Right lobe of liver (tissue), 6 donors: Measurements from ENCODE around the gene VRK2. TPM values are rescaled to one million over a fixed set of nuclear protein-coding genes. Genes with fewer than 3 reads are reported as not detected.
"Not testable (repeated sequence)": the region's sequence is repeated elsewhere in the genome, so short reads cannot be mapped to it uniquely, and the experiment has no call there.

ENCODE experiments used
- ATAC-seq, 4 donors: fragments of 200-7000 bp; cut with Tn5 transposase; one replicate each; pipeline ENCODE4 v1.9.1; 2020; ENCODE audit warnings: mild to moderate bottlenecking in 4 of 4, moderate library complexity in 4 of 4
- DNase-seq, 3 donors: peaks; one replicate each; pipeline ENCODE4 v3.0.0-alpha.2; 2020
- H3K27ac ChIP-seq, 3 donors: fragments of 200-600 bp; one replicate each; pipeline ENCODE4 v1.8.0; 2022
- H3K27me3 ChIP-seq, 2 donors: fragments of 200-600 bp; one replicate each; pipeline ENCODE4 v1.8.0; 2022
- H3K36me3 ChIP-seq, 4 donors: fragments of 200-600 bp; sonication (generic) in 1 of 4; one replicate each; pipeline versions ENCODE4 v1.5.1 to v1.8.0; 2017 to 2022; ENCODE audit warnings: control low read depth in 1 of 4
- H3K4me1 ChIP-seq, 4 donors: fragments of 200-600 bp; sonication (generic) in 1 of 4; one replicate each; pipeline versions ENCODE4 v1.5.1 to v1.8.0; 2017 to 2022; ENCODE audit warnings: control low read depth in 1 of 4
- H3K4me3 ChIP-seq, 3 donors: fragments of 200-600 bp; one replicate each; pipeline ENCODE4 v1.8.0; 2022
- H3K9me3 ChIP-seq, 4 donors: fragments of 200-600 bp; sonication (generic) in 1 of 4; one replicate each; pipeline versions ENCODE4 v1.5.1 to v1.8.0; 2017 to 2022; ENCODE audit warnings: control low read depth in 1 of 4
- CTCF ChIP-seq, 4 donors: fragments of 200-600 bp in 3 of 4; fragments of 450-650 bp in 1 of 4; IDR thresholded peaks; one replicate each; pipeline versions ENCODE4 v1.5.1 to v1.8.0; 2016 to 2022; ENCODE audit warnings: antibody characterized with exemption in 4 of 4, mild to moderate bottlenecking in 2 of 4
- POLR2A ChIP-seq: fragments of 450-650 bp; IDR thresholded peaks from one replicate; pipeline ENCODE4 v1.6.1; 2017; ENCODE audit warnings: antibody characterized with exemption, mild to moderate bottlenecking
- WGBS: methylation state at CpG from one replicate; pipeline ENCODE4 v1.1.6; 2018; ENCODE audit warnings: low coverage, low lambda C conversion rate; ENCODE audit not compliant: insufficient coverage; ENCODE audit errors: missing lambda C conversion rate; 5-methylcytosine and 5-hydroxymethylcytosine counted together
- intact Hi-C, 2 donors: fragments of 100-400 bp; cut with DNase I; formaldehyde crosslinking; loops; one replicate each; pipeline versions ENCODE4 v1.11.2 to v1.14.1; 2022
- total RNA-seq, 6 experiments: library from RNA; depleted of rRNA in 2 of 6; stranded (reverse); fragments of >200 nt in 2 of 6; fragmentation: NEBNext Ultra II Directional in 3 of 6; extraction: Animal tissue kit (Norgen Biotek cat#: 25700) in 3 of 6; gene quantifications; one replicate each; pipeline versions ENCODE4 v1.1.0 to v1.2.4, GENCODE V29; 2016 to 2023
- donor health status: DM: no; HTN: yes; CAD: no.
- donor health status: DM: no; HTN: no; CAD: no.
- donor health status: DM: no; HTN: no; CAD: no.
- donor health status: DM: no; HTN: yes; CAD: no.
- donor health status: DM: no; HTN: yes; CAD: no.

Gene VRK2
- total RNA-seq, 6 experiments from 2014 or later, result 7.7 to 13.0 (median 10.2) TPM

- H3K9me3 ChIP-seq, result no peaks in the 10 kb centered on the region
- intact Hi-C loops, result no loop called here
- 67% methylated on average over 1 of the region's 1 CpG for WGBS
- ATAC-seq, result no peak
- H3K4me3 ChIP-seq, result no peak overlapping the region
- no peak overlapping the region for H3K27ac ChIP-seq
- no peak for DNase-seq
- H3K4me1 ChIP-seq, result no peaks in the 10 kb centered on the region
- H3K27me3 ChIP-seq, result no peaks in the 10 kb centered on the region
- H3K36me3 ChIP-seq, result no peaks in the 10 kb centered on the region
- no peak for TF ChIP-seq CTCF (IDR thresholded peaks at IDR 0.05)
- no peak for TF ChIP-seq POLR2A
Measured at GRCh38 chr2:58072102-58072501, 25.5 kb downstream of the VRK2 start.

DNA sequence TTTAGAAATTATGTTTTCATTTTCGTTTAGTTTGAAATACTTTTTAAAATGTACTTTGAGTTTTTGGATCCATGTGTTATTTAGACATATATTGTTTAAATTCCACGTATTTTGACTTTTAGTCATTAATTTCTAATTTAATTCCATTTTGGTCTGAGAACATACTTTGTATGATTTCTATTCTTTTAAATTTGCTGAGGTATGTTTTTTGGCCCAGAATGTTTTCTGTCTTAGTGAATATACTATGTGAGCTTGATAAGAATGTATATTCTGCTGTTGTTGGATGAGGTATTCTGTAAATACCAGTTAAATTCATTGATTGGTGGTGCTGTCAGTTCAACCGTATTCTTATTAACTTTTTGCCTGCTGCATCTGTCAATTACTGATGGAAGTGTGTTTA, 26.4 kb downstream of the VRK2 start:
- no peak overlapping the region for H3K4me3 ChIP-seq
- 98% methylated on average over 3 of the region's 3 CpGs for WGBS

DNA sequence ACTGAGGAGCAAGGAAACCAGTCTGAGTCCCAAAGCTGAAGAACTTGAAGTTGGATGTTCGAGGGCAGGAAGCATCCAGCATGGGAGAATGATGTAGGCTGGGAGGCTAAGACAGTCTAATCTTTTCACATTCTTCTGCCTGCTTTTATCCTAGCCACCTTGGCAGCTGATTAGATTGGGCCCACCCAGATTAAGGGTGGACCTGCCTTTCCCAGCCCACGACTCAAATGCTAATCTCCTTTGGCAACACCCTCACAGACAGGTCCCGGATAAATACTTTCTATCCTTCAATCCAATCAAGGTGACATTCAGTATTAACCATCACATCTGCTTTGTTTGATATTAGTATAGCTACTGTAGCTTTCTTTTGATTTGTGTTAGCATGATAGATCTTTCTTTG, 27.1 kb downstream of the VRK2 start:
- ATAC-seq, result no peak
- Histone ChIP-seq H3K27me3 (no peaks in the 10 kb centered on the region), H3K4me3 (no peak overlapping the region), H3K27ac (no peak overlapping the region), H3K9me3 (no peaks in the 10 kb centered on the region), H3K4me1 (no peaks in the 10 kb centered on the region), H3K36me3 (no peaks in the 10 kb centered on the region)
- WGBS, result 96% methylated on average over 2 of the region's 3 CpGs
- no peak for DNase-seq
- intact Hi-C loops, result no loop called here
- TF ChIP-seq CTCF (IDR thresholded peaks at IDR 0.05), result no peak

More for the DNA sequence above, 26.4 kb downstream of the VRK2 start:
- no peak for DNase-seq
- H3K27me3 ChIP-seq, result no peaks in the 10 kb centered on the region
- intact Hi-C loops, result no loop called here
- no peaks in the 10 kb centered on the region for H3K9me3 ChIP-seq
- no peaks in the 10 kb centered on the region for H3K36me3 ChIP-seq
- H3K27ac ChIP-seq, result no peak overlapping the region
- ATAC-seq, result no peak
- TF ChIP-seq POLR2A, result no peak
- no peak for TF ChIP-seq CTCF (IDR thresholded peaks at IDR 0.05)
- H3K4me1 ChIP-seq, result no peaks in the 10 kb centered on the region

- DNase-seq, result no peak
- TF ChIP-seq CTCF (IDR thresholded peaks at IDR 0.05) (no peak), POLR2A (no peak)
Measured at GRCh38 chr2:58081000-58081399, 34.4 kb downstream of the VRK2 start.

DNA sequence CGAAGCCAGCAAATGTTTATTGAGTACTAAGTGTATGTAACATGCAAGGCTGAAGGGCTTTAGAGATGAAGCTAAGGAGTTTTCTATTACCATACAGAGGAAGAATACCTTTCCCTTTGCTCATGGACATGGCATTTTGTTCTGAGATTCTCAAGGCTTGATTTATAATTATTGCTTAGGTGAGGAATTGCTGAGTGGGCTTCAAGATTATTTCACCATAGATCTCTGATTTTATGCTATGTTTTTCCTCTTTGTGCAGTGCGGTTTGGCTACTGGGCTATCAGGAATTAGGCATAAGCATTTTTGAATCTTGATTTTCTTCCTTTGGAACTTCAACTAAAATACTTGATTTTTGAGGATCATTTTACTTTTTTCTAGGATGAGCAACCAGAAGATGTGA, 42.5 kb downstream of the VRK2 start:
- peaks cover 0 to 17% (median 2%) of the 10 kb centered on the region in 4 donors for H3K36me3 ChIP-seq
- no peaks in the 10 kb centered on the region for H3K4me1 ChIP-seq
- 93% methylated on average over 2 of the region's 2 CpGs for WGBS
- H3K9me3 ChIP-seq, result no peaks in the 10 kb centered on the region
- TF ChIP-seq POLR2A, result no peak
- no peak for TF ChIP-seq CTCF (IDR thresholded peaks at IDR 0.05)
- DNase-seq (no peak), ATAC-seq (no peak)
- intact Hi-C loops, result no loop called here
- H3K4me3 ChIP-seq, result no peak overlapping the region
- no peaks in the 10 kb centered on the region for H3K27me3 ChIP-seq
- no peak overlapping the region for H3K27ac ChIP-seq

More at GRCh38 chr2:58081000-58081399, 34.4 kb downstream of the VRK2 start:
- no peak for ATAC-seq
- H3K4me3 ChIP-seq, result no peak overlapping the region
- intact Hi-C loops, result no loop called here
- no peaks in the 10 kb centered on the region for H3K36me3 ChIP-seq
- H3K27me3 ChIP-seq, result no peaks in the 10 kb centered on the region
- no peak overlapping the region for H3K27ac ChIP-seq
- no peaks in the 10 kb centered on the region for H3K9me3 ChIP-seq
- no peaks in the 10 kb centered on the region for H3K4me1 ChIP-seq

DNA sequence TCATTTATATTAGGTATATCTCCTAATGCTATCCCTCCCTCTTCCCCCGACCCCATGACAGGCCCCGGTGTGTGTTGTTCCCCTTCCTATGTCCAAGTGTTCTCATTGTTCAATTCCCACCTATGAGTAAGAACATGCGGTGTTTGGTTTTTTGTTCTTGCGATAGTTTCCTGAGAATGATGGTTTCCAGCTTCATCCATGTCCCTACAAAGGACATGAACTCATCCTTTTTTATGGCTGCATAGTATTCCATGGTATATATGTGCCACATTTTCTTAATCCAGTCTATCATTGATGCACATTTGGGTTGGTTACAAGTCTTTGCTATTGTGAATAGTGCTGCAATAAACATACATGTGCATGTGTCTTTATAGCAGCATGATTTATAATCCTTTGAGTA, 46.2 kb downstream of the VRK2 start:
- peaks cover 0 to 17% (median 4%) of the 10 kb centered on the region in 4 donors for H3K36me3 ChIP-seq
- WGBS, result 100% methylated on average over 4 of the region's 4 CpGs
- ATAC-seq, H3K27me3 ChIP-seq, H3K27ac ChIP-seq, H3K9me3 ChIP-seq, DNase-seq, H3K4me1 ChIP-seq, intact Hi-C loops, H3K4me3 ChIP-seq: not testable (repeated sequence)
